Gastroesophageal sphincter (tissue), 4 donors: ENCODE data around the gene TANC1. TPM values are rescaled to one million over a fixed set of nuclear protein-coding genes. Genes with fewer than 3 reads are reported as not detected.

Experiments
- ATAC-seq: fragments of 150-250 bp; one replicate; pipeline ENCODE4 v1.9.1; 2016; ENCODE audit warnings: mild to moderate bottlenecking, moderate library complexity
- H3K27ac ChIP-seq, 4 donors: fragments of 200-600 bp; sonication (generic) in 3 of 4; 1 replicate in 3 of 4; 2 replicates in 1 of 4; pipeline ENCODE4 v1.5.1; 2016 to 2019
- H3K27me3 ChIP-seq: fragments of 200-600 bp; sonication (generic); one replicate; pipeline ENCODE4 v1.5.1; 2019
- H3K36me3 ChIP-seq, 2 donors: fragments of 200-600 bp; sonication (generic); one replicate each; pipeline ENCODE4 v1.5.1; 2019; ENCODE audit warnings: control low read depth in 1 of 2
- H3K4me1 ChIP-seq, 3 donors: fragments of 200-600 bp; sonication (generic); 1 replicate in 2 of 3; 2 replicates in 1 of 3; pipeline ENCODE4 v1.5.1; 2016 to 2019; ENCODE audit warnings: control low read depth in 2 of 3
- H3K4me3 ChIP-seq, 2 donors: fragments of 200-600 bp; sonication (generic); one replicate each; pipeline ENCODE4 v1.5.1; 2019; ENCODE audit warnings: mild to moderate bottlenecking in 1 of 2, moderate library complexity in 1 of 2
- H3K9me3 ChIP-seq, 3 donors: fragments of 200-600 bp; sonication (generic); one replicate each; pipeline ENCODE4 v1.5.1; 2017 to 2019; ENCODE audit warnings: control low read depth in 2 of 3
- EP300 ChIP-seq: sonication (generic); formaldehyde crosslinking; IDR thresholded peaks from one replicate; pipeline ENCODE4 v1.6.1; 2017; ENCODE audit warnings: antibody characterized with exemption, mild to moderate bottlenecking
- POLR2A ChIP-seq, 2 donors: fragments of 450-650 bp; IDR thresholded peaks; one replicate each; pipeline ENCODE4 v1.6.1; 2017; ENCODE audit warnings: antibody characterized with exemption in 2 of 2, mild to moderate bottlenecking in 2 of 2, moderate library complexity in 1 of 2
- POLR2AphosphoS5 ChIP-seq: sonication (generic); formaldehyde crosslinking; IDR thresholded peaks from one replicate; pipeline ENCODE4 v1.6.1; 2017; ENCODE audit warnings: antibody characterized with exemption
- WGBS, 2 donors: methylation state at CpG; one replicate each; pipeline ENCODE4 v1.1.5; 2018; ENCODE audit warnings: low coverage in 1 of 2; 5-methylcytosine and 5-hydroxymethylcytosine counted together
- total RNA-seq, 4 donors: library from RNA; depleted of rRNA; stranded (reverse); fragments of >200 nt; gene quantifications; one replicate each; pipeline ENCODE4 v1.1.0, GENCODE V29; 2016
- TF ChIP-seq, protein P1 (sequence below), 4 experiments: fragments of 200-600 bp in 2 of 4; fragments of 450-650 bp in 2 of 4; sonication (generic) in 1 of 4; IDR thresholded peaks; one replicate each; pipeline ENCODE4 v1.5.1; 2017 to 2019; ENCODE audit warnings: antibody characterized with exemption in 4 of 4, mild to moderate bottlenecking in 2 of 4, moderate library complexity in 2 of 4

TANC1 gene
- total RNA-seq, 4 donors from 2014 or later: 37.4 to 66.5 (median 46.0) TPM

GRCh38 chr2:158975271-158975921 is 7.0 kb downstream of the TANC1 start:
- no peaks in the 10 kb centered on the region for H3K9me3 ChIP-seq
- H3K4me1 ChIP-seq: peaks cover 0 to 40% (median 11%) of the 10 kb centered on the region in 3 donors
- H3K27ac ChIP-seq: no peak overlapping the region
- no peak for ATAC-seq
- no peaks in the 10 kb centered on the region for H3K36me3 ChIP-seq
- TF ChIP-seq EP300 (no peak), POLR2A (IDR thresholded peaks at IDR 0.05) (no peak), POLR2AphosphoS5 (no peak)
- TF ChIP-seq, protein P1, sequence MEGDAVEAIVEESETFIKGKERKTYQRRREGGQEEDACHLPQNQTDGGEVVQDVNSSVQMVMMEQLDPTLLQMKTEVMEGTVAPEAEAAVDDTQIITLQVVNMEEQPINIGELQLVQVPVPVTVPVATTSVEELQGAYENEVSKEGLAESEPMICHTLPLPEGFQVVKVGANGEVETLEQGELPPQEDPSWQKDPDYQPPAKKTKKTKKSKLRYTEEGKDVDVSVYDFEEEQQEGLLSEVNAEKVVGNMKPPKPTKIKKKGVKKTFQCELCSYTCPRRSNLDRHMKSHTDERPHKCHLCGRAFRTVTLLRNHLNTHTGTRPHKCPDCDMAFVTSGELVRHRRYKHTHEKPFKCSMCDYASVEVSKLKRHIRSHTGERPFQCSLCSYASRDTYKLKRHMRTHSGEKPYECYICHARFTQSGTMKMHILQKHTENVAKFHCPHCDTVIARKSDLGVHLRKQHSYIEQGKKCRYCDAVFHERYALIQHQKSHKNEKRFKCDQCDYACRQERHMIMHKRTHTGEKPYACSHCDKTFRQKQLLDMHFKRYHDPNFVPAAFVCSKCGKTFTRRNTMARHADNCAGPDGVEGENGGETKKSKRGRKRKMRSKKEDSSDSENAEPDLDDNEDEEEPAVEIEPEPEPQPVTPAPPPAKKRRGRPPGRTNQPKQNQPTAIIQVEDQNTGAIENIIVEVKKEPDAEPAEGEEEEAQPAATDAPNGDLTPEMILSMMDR (IDR thresholded peaks at IDR 0.05): no peak
- 84 to 95% methylated on average over 3 to 9 of the region's 9 CpGs for WGBS, 2 donors
- H3K4me3 ChIP-seq: no peak overlapping the region
- no peaks in the 10 kb centered on the region for H3K27me3 ChIP-seq

GRCh38 chr2:158979772-158980171 is 11.3 kb downstream of the TANC1 start:
- whole genome bisulfite sequencing, 2 donors: 95% methylated on average over 1 of the region's 1 CpG; no CpG with 5 or more reads in 1 of the 2 donors
- H3K9me3 ChIP-seq: no peaks in the 10 kb centered on the region
- TF ChIP-seq POLR2A (IDR thresholded peaks at IDR 0.05): no peak
- TF ChIP-seq, protein P1 (IDR thresholded peaks at IDR 0.05): no peak
- no peak for TF ChIP-seq EP300
- no peak for TF ChIP-seq POLR2AphosphoS5
- H3K4me1 ChIP-seq: peaks cover 2 to 31% (median 3%) of the 10 kb centered on the region in 3 donors
- no peak overlapping the region for H3K27ac ChIP-seq
- no peak overlapping the region for H3K4me3 ChIP-seq
- no peaks in the 10 kb centered on the region for H3K27me3 ChIP-seq
- no peaks in the 10 kb centered on the region for H3K36me3 ChIP-seq
- no peak for ATAC-seq

DNA sequence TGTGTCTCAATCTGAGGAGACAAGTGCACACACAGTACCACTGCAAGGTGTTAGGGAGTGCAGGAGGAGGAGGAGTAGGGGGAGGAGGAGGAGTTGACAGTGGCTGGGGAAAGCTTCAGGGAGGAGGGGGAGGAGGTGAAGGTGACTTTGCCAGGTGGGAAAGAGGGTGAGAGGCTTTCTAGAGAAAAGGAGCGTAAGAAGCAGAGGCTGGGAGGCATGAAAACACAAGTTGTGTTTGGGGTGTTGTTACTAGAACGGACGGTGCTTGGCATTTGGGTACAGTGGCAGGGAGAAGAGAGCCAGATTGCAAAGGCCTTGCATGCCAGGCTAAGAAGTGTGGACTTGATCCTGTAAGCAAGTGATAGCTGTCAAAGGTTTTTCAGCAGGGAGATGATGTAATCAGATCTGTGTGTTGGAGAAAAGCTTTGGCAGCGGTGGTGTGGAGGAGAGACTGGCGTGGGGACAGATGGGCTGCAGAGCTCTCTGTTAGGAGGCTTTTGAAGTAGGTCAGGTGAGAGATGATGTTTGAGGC is 16.2 kb downstream of the TANC1 start:
- H3K4me1 ChIP-seq: peaks cover 3 to 60% (median 6%) of the 10 kb centered on the region in 3 donors
- 37 to 38% methylated on average over 3 to 5 of the region's 5 CpGs for WGBS, 2 donors
- H3K27me3 ChIP-seq: no peaks in the 10 kb centered on the region
- no peak for ATAC-seq
- no peaks in the 10 kb centered on the region for H3K36me3 ChIP-seq
- H3K27ac ChIP-seq: peak overlapping the region in 2 of 4 donors; percentile 4 to 23
- TF ChIP-seq EP300: no peak
- TF ChIP-seq, protein P1 (IDR thresholded peaks at IDR 0.05): no peak
- no peak for TF ChIP-seq POLR2A (IDR thresholded peaks at IDR 0.05)
- no peak for TF ChIP-seq POLR2AphosphoS5
- no peaks in the 10 kb centered on the region for H3K9me3 ChIP-seq
- H3K4me3 ChIP-seq: no peak overlapping the region

DNA sequence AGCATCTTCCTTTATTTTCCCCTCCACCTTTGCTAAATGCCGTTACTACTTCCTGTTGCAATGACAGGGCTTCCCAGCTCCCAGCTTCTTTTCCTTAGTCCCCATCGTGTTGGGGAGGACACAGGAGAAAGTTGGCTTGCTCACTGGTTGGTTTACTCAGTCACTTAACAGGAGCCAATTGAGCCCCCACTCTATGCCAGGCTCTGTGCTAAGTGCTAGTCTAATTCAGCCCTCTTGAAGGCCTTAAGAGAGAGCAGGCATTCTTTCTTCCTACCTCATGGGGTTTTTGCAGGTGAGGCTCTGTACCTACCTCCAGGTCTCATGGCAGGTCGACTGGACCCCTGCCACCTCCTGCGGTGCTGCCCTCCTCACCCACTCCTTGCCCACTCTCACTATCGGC is 20.1 kb downstream of the TANC1 start:
- Histone ChIP-seq H3K27me3 (no peaks in the 10 kb centered on the region), H3K36me3 (no peaks in the 10 kb centered on the region), H3K4me3 (no peak overlapping the region), H3K4me1 (peaks cover 0 to 42% (median 6%) of the 10 kb centered on the region in 3 donors), H3K27ac (no peak overlapping the region), H3K9me3 (no peaks in the 10 kb centered on the region)
- TF ChIP-seq, protein P1 (IDR thresholded peaks at IDR 0.05): no peak
- TF ChIP-seq POLR2AphosphoS5 (no peak), EP300 (no peak), POLR2A (IDR thresholded peaks at IDR 0.05) (no peak)
- WGBS, 2 donors: 60 to 69% methylated on average over 2 to 5 of the region's 5 CpGs
- ATAC-seq: no peak

GRCh38 chr2:158989165-158989564 is 20.7 kb downstream of the TANC1 start:
- H3K9me3 ChIP-seq: no peaks in the 10 kb centered on the region
- no peak overlapping the region for H3K4me3 ChIP-seq
- H3K4me1 ChIP-seq: peaks cover 0 to 40% (median 6%) of the 10 kb centered on the region in 3 donors
- 85 to 94% methylated on average over 2 of the region's 5 CpGs for WGBS, 2 donors
- no peak for TF ChIP-seq POLR2A (IDR thresholded peaks at IDR 0.05)
- TF ChIP-seq POLR2AphosphoS5: no peak
- no peak for TF ChIP-seq EP300
- TF ChIP-seq, protein P1 (IDR thresholded peaks at IDR 0.05): no peak
- H3K27ac ChIP-seq: no peak overlapping the region
- no peaks in the 10 kb centered on the region for H3K36me3 ChIP-seq
- no peaks in the 10 kb centered on the region for H3K27me3 ChIP-seq
- no peak for ATAC-seq
